SH-SY5Y (cell line): Measurements from ENCODE around the gene S1PR5.

Experiments used
- GATA2 ChIP-seq: IDR thresholded peaks from 2 replicates; pipeline ENCODE4 v1.6.1; 2011; ENCODE audit warnings: mild to moderate bottlenecking, low read depth, low read length
- GATA3 ChIP-seq: IDR thresholded peaks from 2 replicates; pipeline ENCODE4 v1.6.1; 2011; ENCODE audit warnings: low read depth, mild to moderate bottlenecking, low read length, moderate library complexity

Gene S1PR5

DNA sequence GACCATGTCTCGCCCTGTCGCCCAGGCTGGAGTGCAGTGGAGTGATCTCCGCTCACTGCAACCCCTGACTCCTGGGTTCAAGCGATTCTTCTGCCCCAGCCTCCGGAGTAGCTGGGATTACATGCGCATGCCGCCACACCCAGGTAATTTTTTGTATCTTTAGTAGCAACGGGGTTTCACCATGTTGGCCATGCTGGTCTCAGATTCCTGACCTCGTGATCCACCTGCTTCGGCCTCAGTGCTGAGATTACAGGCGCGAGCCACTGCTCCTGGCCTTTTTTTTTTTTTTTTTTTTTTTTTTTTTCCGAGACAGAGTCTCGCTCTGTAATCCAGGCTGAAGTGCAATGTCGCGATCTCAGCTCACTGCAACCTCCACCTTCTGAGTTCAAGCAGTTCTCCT is 9.2 kb downstream of the S1PR5 start:
- TF ChIP-seq GATA3: no peak
- TF ChIP-seq GATA2: no peak

DNA sequence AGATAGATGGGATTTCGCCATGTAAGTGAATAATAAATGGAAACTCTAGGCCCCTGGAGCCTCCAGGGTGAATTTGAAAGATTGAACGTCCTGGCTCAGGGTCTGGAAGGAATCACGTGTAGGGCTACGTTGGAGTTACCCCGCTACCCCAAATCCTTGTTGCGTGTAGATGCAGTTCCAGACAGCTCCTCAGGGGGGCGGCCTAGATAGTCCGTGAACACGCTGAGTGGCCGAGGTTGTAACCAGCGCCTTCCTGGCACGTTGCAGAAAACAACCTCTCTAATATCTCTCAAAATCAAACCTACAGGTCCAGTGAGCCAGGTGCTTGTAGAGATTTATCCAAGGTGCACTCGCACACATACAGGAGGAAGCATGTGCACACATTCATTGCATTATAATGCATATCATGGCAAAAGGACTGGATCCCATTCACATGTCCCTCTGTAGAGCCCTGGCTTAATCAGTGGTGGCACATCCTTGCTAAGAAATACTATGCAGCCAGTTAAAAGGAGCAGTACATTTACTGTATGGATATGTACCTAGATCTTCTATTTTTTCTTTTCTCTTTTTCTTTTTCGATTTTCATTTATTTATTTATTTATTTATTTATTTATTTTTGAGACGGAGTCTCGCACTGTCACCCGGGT is 11.5 kb downstream of the S1PR5 start:
- no peak for TF ChIP-seq GATA3
- no peak for TF ChIP-seq GATA2

DNA sequence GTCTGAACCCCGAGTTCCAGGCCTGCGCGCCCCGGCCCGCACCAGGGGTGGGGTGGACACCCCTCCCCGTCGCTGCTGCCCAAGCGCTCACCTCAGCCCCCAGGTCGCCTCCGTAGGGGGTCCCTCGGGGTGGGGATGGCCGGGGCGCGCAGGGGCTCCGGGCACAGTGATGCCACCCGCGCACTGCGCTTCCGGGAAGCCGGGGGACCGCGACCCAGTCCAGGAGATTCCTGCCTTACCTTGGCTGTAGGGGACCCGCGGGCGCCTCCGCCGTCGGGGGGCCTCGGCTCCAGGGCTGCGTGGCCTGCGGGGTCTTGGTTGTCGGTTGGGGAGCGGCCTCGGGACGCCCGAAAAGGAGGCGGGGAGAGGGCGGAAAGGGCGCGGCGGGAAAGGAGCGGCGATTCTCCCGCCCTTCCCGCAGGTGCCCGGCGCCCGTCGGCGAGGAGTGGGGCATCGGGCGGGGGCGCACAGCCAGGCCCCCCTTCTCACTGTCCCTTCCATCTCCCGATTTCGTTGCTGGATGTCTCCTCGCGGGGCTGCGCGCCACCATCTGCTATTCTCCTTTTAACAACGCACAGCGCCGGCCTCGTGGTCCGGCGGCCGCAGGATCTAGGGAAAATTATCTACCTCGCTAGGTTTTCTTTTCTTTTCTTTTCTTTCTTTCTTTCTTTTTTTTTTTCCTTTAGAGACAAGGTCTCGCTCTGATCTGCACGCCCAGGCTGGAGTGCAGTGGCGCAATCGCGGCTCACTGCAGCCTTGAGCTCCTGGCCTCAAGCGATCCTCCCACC is 14.1 kb downstream of the S1PR5 start, which contains the start of gene KEAP1:
Gene KEAP1, minus strand, starts transcription at position 355 of the 788 bp plus-strand sequence. CDS start 3,323 bp downstream, outside the sequence.
- no peak for TF ChIP-seq GATA2
- TF ChIP-seq GATA3: no peak

DNA sequence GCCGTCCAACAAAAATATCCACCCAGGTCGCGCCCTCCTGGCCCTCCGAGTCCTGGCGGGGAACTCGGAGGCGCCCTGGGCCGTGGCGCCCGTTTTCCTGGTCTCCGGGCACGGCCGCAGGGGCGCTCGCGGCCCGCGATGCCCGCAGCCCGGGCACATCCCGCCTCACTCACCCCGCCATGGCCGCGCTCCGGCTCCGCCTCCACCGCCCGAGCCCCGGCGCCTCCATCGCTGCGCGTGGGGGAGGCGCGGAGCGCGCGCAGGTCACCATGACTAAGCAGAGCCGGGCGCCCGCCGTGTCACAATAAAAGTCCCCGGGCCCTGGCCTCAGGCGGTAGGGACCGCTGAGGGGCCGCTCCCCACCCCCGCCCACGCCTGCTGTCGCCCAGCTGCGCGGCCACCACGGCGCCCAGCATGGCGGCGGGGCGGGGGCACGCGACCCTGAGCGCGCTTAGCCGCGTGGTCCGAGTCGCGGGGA is 14.7 kb downstream of the S1PR5 start:
- TF ChIP-seq GATA2: no peak; the same call in 1 of the 2 replicates
- TF ChIP-seq GATA3: no peak

DNA sequence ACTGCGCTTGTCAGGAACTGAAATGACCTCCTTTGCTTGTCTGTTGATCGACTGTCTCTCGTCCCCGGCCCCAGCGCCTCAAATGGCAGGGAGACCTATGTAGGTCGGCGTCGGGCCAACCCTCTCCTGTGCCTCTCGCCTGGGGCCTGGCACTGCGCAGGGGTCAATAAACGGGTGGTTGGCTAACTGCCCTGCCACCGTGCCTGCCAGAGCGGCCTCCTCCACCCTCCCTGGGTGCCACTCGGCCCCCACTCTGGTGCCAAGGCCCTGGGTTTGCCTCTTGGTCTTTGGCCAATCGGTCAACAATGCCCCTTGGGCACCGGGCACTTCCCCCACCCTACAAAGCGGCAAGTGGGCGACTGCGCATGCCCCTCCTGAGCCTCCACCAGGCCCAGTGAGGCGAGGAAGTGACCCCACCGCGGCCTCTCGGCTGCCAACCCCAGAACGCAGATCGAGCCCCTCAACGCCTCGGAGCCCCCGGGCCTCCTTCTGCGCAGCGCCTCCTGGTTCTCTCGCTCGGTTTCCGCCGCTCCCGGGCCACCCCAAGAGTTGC is 15.2 kb downstream of the S1PR5 start:
- TF ChIP-seq GATA2 (no peak), GATA3 (no peak)

DNA sequence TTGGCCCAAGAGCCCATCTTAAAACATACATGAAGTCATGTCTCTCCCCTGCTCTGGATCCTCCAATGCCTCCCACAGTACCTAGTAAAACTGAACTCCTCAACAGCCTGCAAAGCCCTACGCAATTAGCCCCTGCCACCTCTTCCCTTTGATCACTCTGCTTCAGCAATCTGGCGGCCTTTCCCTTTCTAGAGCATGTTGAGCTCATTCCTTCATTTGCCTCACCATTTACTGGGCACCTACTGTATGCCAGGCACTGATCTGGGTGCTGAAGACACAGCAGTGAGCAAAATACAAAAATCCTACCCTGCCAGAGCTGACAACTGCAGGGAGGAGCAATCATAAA is 17.0 kb downstream of the S1PR5 start:
- TF ChIP-seq GATA3 (no peak), GATA2 (no peak)

DNA sequence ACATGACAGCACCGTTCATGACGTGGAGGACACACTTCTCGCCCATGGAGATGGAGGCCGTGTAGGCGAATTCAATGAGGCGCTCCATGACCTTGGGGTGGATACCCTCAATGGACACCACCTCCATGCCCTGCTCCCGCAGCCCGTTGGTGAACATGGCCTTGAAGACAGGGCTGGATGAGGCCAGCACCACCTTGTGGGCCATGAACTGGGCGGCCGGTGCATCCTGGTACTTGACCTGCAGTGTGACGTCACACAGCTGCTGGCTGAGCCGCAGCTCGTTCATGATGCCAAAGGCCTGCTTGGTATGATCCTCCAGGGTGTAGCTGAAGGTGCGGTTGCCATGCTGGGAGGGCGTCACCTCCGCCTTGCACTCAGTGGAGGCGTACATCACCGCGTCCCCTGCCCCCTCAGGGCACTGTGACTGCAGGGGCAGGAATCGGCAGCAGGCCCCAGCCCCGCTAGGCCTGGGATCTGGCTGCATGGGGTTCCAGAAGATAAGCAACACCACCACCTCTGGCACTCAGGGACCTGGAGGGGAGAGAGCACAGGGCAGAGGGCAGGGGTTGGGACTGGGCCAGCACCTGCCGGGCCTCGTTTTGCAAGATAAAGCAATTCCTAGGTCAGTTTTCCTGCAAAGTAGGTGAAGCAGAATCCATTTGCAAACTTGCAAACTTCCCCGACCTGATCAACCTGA is 17.5 kb downstream of the S1PR5 start:
- TF ChIP-seq GATA2: no peak
- TF ChIP-seq GATA3: no peak

DNA sequence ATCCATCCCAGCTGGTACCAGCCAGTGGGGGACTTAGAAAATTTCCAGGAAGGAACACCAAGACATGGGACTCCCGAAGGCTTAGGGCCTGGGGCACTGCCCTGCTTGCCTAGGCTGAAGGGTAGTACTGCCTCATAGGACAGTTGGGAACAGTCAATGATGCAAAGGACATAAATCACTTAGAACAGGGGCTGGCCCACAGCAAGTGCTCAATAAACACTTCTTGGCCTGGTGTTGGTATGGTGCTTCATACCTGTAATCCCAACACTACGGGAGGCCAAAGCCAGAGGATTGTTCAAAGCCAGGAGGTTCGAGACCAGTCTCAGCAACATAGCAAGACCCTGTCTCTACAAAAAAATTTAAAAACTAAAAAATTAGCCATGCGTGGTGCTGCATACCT is 19.9 kb downstream of the S1PR5 start:
- no peak for TF ChIP-seq GATA3
- TF ChIP-seq GATA2: no peak

DNA sequence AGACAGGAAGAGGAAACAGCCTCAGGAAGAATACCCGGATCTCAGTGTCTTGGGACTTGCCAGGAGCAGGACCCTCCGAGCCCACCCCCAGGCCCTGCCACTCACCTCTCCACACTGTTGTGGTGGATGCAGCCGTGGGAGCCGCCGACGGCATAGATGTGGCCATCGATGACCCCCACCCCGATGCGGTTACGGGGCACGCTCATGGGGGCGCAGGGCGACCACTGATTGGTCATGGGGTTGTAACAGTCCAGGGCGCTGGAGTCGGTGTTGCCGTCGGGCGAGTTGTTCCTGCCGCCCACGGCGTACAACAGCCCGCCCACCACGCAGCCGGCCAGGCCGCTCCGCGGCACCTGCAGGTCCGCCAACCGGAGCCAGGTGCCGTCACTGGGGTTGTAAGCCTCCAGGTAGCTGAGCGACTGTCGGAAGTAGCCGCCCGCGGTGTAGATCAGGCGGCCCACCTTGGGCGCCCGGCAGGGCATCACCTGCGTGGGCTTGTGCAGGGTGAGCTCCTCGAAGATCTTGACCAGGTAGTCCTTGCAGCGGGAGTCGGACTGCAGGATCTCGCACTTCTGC is 25.7 kb downstream of the S1PR5 start:
- TF ChIP-seq GATA3 (no peak), GATA2 (no peak)

DNA sequence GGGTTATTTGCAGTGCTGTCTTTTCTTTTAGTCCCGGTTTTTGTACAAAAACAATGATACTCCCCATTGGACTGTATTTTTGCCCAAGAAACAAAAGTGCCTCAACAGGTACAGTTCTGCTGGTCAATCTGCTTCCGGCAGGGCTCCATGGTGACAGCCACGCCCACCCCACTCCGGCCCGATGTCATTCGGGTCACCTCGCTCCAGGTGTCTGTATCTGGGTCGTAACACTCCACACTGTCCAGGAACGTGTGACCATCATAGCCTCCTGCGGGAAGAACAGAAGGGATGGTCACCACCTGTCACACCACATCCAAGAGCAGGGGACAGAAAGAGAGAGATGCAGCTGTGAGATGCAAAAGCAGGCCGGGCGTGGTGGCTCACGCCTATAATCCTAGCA is 30.7 kb downstream of the S1PR5 start:
- no peak for TF ChIP-seq GATA2

DNA sequence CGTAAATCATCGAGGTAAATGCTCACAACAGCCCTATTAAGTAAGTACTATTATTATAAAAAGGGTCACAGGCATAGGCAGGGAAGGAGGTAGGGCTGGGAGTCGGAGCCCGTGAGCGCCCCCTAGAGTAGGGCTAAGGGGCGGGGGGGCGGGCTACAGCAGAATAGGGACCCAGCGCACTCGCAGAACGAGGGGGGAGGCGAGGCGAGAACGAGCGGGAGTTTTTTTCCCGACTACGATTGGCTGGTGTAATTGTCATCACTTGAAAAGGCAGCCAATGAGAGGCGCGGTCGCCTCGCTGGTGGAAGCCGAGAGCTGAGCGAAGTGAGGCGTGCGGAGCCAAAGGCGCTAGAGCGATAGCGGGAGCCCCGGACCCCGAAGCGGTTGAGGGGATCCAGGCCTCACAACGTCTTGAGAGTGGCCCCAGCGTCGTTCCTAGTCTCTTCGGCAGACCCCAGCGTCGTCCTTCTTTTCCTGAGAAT is 38.3 kb downstream of the S1PR5 start:
- TF ChIP-seq GATA2 (no peak), GATA3 (no peak)

DNA sequence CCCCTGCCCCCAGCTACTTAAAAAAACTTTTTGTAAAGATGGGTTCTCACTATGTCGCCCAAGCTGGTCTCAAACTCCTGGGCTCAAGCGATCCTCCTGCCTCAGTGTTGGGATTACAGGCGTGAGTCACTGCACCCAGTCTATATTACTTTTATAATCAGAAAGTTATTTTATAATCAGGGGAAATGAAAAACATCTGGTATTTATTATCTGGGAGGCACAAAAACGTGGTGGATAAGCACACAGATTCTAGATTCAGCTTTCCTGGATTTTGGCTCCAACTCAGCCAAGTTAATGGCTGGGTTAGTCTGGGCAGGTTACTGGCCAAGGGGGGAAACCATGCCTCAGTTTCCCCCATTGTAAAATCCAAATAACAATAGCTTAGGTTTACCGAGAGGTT is 38.8 kb downstream of the S1PR5 start:
- TF ChIP-seq GATA3 (no peak), GATA2 (no peak)

DNA sequence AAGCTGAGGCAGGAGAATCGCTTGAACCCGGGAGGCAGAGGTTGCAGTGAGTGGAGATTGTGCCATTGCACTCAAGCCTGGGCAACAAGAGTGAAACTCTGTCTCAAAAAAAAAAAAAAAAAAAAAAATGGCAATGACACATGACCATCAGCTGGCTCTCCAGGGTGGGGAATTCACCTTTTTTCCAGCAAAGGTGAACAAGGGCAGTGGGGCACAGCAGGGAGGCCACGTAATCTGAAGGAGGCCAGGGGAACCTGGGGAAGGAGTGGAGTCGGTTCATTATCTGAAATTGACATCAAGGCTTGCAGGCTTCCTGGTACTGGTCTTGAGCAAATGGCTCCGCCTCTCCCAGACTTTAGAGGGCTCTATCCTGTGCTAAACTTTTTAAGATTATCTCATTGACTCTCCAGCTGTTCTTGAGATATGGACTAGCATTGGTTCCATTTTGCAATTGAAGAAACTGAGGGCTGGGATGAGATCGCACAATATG is 42.2 kb downstream of the S1PR5 start:
- TF ChIP-seq GATA2 (no peak), GATA3 (no peak)

DNA sequence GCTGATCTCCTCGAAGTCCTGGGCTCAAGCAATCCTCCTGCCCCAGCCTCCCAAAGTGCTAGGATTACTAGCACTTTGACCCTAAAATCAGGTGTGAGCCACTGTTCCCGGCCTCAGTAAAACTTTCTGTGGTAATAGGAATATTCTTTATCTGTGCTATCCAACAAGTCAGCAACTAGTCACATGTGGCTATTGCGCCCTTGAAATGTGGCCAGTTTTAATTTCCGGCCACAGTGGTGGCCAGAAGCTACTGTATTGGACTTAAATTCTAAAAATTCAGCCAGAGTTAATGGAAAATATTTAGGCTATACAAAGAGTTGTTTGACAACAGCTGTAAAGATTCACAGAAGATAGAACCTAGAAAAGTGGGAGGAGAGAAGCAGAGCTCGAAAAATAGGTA is 44.1 kb downstream of the S1PR5 start:
- TF ChIP-seq GATA3 (no peak), GATA2 (no peak)
